HG03103 (cell line): Measurements from ENCODE around the gene TMCO4.

ENCODE experiments used
- ATAC-seq: cut with Tn5 transposase; IDR thresholded peaks from one replicate; pipeline ENCODE4 v1.9.1; 2021; ENCODE audit warnings: low read depth; ENCODE audit not compliant: unreplicated experiment

Gene TMCO4

GRCh38 chr1:19752083-19752696 lies 47.5 kb downstream of the TMCO4 start:
- ATAC-seq, result no peak

- ATAC-seq, result no peak
Observed at GRCh38 chr1:19750882-19751276, 48.8 kb downstream of the TMCO4 start.

GRCh38 chr1:19750101-19750881 lies 49.4 kb downstream of the TMCO4 start:
- ATAC-seq, result no peak

GRCh38 chr1:19749685-19750084 lies 50.0 kb downstream of the TMCO4 start:
- ATAC-seq, result no peak

- ATAC-seq, result no peak
Observed at GRCh38 chr1:19747761-19748160, 52.0 kb downstream of the TMCO4 start.

- no peak for ATAC-seq
Observed at GRCh38 chr1:19744886-19745285, 54.8 kb downstream of the TMCO4 start.

- no peak for ATAC-seq
Observed at GRCh38 chr1:19744335-19744743, 55.4 kb downstream of the TMCO4 start.

- ATAC-seq, result no peak
Observed at GRCh38 chr1:19743793-19744192, 55.9 kb downstream of the TMCO4 start.

GRCh38 chr1:19743180-19743579 lies 56.5 kb downstream of the TMCO4 start:
- no peak for ATAC-seq

- ATAC-seq, result no peak
Observed at GRCh38 chr1:19739628-19740027, 60.1 kb downstream of the TMCO4 start.

GRCh38 chr1:19738669-19739068 lies 61.0 kb downstream of the TMCO4 start:
- no peak for ATAC-seq

GRCh38 chr1:19738076-19738475 lies 61.6 kb downstream of the TMCO4 start:
- no peak for ATAC-seq

GRCh38 chr1:19737104-19737825 lies 62.5 kb downstream of the TMCO4 start:
- no peak for ATAC-seq

GRCh38 chr1:19735440-19736127 lies 64.1 kb downstream of the TMCO4 start:
- ATAC-seq, result no peak

- ATAC-seq, result no peak
Observed at GRCh38 chr1:19734472-19734999, 65.2 kb downstream of the TMCO4 start.

GRCh38 chr1:19734056-19734455 lies 65.7 kb downstream of the TMCO4 start:
- ATAC-seq, result no peak

GRCh38 chr1:19733615-19734014 lies 66.1 kb downstream of the TMCO4 start:
- no peak for ATAC-seq

GRCh38 chr1:19731311-19731821 lies 68.3 kb downstream of the TMCO4 start:
- no peak for ATAC-seq

GRCh38 chr1:19730793-19731192 lies 68.9 kb downstream of the TMCO4 start:
- ATAC-seq, result no peak

GRCh38 chr1:19730232-19730631 lies 69.5 kb downstream of the TMCO4 start:
- no peak for ATAC-seq
